ENCODE measurements around the gene PCAT7.

Gene PCAT7

DNA sequence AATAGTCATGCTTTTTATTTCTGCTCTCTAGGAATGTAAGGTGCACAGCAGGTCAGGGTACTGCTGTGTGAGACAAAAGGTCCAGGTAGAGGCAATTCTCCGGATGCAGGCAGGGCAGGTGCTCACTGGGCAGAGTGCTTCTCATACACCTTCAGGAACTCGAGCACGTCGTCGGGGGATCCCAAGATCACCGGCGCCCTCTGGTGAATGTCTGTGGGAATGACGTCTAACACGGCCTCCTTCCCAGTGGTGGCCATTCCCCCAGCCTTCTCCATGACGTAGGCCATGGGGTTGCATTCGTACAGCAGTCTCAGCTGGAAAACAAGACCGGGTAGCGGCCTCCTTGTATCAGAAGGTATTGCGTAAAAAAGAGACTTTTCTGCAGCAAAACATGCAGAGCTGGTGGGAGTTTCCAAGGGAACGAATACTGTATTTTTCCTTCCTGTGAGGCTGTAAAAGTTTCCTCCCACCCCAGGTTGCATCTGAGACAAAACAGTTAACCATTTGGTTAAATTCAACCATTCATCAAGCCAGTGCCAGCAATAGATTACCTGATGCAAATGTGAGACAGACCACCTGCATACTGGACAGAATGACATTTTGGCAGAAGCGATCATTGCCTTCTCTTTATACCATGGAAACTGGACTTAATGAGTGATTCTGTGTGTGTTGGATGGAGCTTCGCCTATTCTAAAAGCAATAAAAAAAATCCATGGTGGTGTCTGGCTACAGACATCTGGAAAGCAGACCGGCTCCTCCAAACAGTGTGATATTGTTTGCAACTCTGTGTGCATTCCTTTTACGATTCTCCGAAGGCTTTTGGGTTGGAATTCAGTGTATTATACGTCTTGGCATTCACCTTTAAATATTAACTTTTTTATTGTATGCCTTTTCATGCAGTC lies 48.6 kb downstream of the PCAT7 start:
- TF ChIP-seq, protein P1, sequence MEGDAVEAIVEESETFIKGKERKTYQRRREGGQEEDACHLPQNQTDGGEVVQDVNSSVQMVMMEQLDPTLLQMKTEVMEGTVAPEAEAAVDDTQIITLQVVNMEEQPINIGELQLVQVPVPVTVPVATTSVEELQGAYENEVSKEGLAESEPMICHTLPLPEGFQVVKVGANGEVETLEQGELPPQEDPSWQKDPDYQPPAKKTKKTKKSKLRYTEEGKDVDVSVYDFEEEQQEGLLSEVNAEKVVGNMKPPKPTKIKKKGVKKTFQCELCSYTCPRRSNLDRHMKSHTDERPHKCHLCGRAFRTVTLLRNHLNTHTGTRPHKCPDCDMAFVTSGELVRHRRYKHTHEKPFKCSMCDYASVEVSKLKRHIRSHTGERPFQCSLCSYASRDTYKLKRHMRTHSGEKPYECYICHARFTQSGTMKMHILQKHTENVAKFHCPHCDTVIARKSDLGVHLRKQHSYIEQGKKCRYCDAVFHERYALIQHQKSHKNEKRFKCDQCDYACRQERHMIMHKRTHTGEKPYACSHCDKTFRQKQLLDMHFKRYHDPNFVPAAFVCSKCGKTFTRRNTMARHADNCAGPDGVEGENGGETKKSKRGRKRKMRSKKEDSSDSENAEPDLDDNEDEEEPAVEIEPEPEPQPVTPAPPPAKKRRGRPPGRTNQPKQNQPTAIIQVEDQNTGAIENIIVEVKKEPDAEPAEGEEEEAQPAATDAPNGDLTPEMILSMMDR (IDR thresholded peaks at IDR 0.05; ENCODE audit: low read length, missing control alignments), result peak; percentile 62
- H3K4me3 ChIP-seq (replicated peaks; ENCODE audit: low read depth, low read length), result no peak overlapping the region
- peak; percentile 83 for DNase-seq (ENCODE audit: low read depth)

DNA sequence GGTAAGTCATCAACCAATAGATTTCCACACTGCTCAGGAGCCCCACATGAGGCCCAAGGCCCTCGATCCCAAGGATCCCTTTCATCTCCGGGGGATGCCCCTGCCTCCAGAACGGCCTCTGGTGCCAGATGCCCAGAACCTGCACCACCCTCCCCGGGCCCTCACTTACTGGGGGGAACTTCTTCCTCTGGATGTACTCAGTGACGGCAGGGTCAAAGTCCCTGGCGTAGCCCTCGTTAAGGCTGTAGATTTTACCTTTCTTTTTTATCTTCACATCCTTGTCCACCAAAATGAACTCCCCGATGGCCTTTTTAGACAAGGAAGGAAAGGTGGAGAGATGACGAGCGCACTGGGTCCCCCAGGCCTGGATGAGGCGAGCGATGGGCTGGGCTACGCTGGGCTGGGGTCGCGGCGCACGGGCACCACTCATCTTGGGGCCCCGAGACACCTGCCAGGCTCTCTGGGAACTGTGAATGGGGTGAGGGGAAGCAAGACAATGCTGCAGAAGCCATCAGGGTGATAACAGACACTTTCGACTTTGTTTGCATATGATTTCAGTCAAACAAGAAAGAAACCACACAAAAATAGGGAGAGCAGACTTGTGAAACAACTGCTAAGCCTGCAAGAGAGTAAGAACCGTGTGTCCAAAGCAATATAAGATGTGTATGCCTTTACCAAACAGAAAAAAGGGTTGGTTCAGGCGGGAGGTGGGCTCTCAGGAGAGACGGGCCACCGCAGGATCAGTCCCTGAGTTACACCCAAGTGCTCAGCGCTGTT lies 52.0 kb downstream of the PCAT7 start:
- TF ChIP-seq, protein P1 (IDR thresholded peaks at IDR 0.05; ENCODE audit: low read length, missing control alignments), result no peak
- no peak for DNase-seq (ENCODE audit: low read depth)
- no peak overlapping the region for H3K4me3 ChIP-seq (replicated peaks; ENCODE audit: low read depth, low read length)

DNA sequence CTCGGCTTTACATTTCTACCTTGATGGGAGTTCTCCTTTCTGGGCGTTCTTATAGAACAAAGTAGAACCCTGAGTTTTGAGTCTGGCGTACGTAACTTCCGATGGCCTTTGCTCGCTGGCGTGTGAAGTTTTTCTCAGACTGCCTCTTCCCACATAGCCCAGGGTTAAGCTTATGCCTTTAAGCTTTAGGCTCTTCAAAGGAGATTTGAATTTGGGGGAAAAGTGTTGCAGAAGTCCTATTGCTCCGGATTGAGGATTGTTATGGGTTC lies 52.5 kb downstream of the PCAT7 start:
- TF ChIP-seq, protein P1 (IDR thresholded peaks at IDR 0.05; ENCODE audit: low read length, missing control alignments), result no peak
- DNase-seq (ENCODE audit: low read depth), result no peak
- no peak overlapping the region for H3K4me3 ChIP-seq (replicated peaks; ENCODE audit: low read depth, low read length)

DNA sequence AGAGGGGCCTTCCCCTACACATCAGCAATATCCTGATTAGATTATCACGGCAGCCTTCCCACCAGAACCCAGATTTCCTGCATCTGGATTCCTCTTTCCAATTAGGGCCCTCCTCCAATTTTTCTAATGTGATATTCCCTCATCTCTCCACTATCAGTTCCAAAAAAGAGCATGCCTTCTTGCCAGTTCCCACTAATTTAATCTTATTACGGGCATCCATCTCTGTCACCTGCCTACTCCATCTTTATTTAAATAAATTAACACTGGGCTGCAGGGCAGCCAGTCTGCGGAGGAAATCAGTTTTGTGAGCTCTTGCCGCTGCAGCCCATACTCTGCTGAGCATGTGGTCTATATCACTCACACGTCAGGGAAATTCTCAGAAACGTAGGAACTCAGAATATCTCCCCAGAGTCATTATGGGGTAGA lies 55.3 kb downstream of the PCAT7 start:
- TF ChIP-seq, protein P1 (IDR thresholded peaks at IDR 0.05; ENCODE audit: low read length, missing control alignments), result no peak
- no peak overlapping the region for H3K4me3 ChIP-seq (replicated peaks; ENCODE audit: low read depth, low read length)
- peak; percentile 10 for DNase-seq (ENCODE audit: low read depth)

DNA sequence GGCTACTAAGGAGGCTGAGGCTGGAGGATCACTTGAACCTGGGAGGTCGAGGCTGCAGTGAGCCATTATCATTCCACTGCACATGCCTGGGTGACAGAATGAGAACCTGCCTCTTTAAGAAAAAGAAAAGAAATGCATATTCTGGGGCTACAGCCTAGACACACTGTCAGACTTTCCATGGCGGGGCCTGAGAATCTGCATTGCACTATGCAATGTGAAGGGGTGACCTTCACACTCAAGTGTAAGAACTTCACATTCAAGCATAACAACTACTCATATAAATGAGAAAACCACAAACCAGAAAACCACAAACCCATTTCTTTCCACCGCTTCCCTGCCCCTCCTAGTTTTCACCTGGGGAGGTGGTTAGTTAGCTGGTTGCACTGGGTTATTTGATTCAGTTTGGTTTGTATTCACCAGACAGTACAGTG lies 56.8 kb downstream of the PCAT7 start:
- TF ChIP-seq, protein P1 (IDR thresholded peaks at IDR 0.05; ENCODE audit: low read length, missing control alignments), result no peak
- DNase-seq (ENCODE audit: low read depth), result no peak
- no peak overlapping the region for H3K4me3 ChIP-seq (replicated peaks; ENCODE audit: low read depth, low read length)

DNA sequence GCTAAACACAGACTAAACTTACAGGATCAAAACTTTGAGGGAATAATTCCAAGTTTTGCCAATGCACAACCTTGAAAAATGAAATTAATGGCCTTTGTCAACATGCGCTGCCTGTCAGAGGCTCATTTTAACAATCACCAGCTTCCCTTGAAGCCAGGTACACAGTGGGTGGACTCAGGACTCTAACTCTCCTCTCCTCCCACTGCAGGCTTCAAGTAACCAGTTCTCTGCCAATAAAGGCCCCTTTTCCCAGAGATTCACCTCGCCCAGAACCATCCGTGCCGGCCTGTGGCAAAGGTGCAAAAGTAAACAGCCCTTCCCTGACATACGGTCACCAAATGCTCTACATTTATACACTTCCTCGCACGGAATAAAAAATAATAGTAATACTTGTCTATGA lies 57.2 kb downstream of the PCAT7 start:
- H3K4me3 ChIP-seq (replicated peaks; ENCODE audit: low read depth, low read length), result no peak overlapping the region
- TF ChIP-seq, protein P1 (IDR thresholded peaks at IDR 0.05; ENCODE audit: low read length, missing control alignments), result no peak
- DNase-seq (ENCODE audit: low read depth), result no peak
